ENCODE measurements around the gene ABCC1. TPM values are rescaled to one million over a fixed set of nuclear protein-coding genes. Genes with fewer than 3 reads are reported as not detected.

ABCC1 gene
- total and polyA plus RNA-seq, 2 of the 8 experiments (the other 6 are each of a cell fraction or from before 2014, with no cell fraction given) = 42.6 to 66.8 TPM

- no peak overlapping the region for H3K14ac ChIP-seq (ENCODE audit: insufficient read length)
- H3K27me3 ChIP-seq (replicated peaks in 1 of 4; ENCODE audit: control insufficient read depth in 3 of 4, extremely low read depth in 1 of 4, insufficient read depth in 3 of 4, low read length in 3 of 4) = no peaks in the 10 kb centered on the region
- H3K18ac ChIP-seq (ENCODE audit: extremely low read depth, low read length) = no peak overlapping the region
- H4K20me1 ChIP-seq (replicated peaks in 1 of 2; ENCODE audit: control insufficient read depth in 1 of 2, insufficient read depth in 2 of 2, low read length in 2 of 2) = peaks cover 0 to 3% of the 10 kb centered on the region in 2 experiments
- DNase-seq (ENCODE audit: low read depth in 1 of 2, low spot score in 2 of 2) (no peak), FAIRE-seq (no peak)
- no peak overlapping the region for H2BK15ac ChIP-seq (ENCODE audit: low read length)
- no peaks in the 10 kb centered on the region for H3K79me2 ChIP-seq (ENCODE audit: control insufficient read depth in 1 of 2, insufficient read depth in 2 of 2, low read length in 2 of 2)
- H3K27ac ChIP-seq (ENCODE audit: low read depth, low read length) = no peak overlapping the region
- no peak overlapping the region for H4K5ac ChIP-seq (ENCODE audit: insufficient read length, low read depth, low read length)
- H3K36me3 ChIP-seq (ENCODE audit: control insufficient read depth in 2 of 4, insufficient read depth in 4 of 4, low read length in 3 of 4) = peaks cover 14 to 55% (median 39%) of the 10 kb centered on the region in 4 experiments; a peak in 7 of 8 replicates
- H2BK20ac ChIP-seq (ENCODE audit: low read length) = no peak overlapping the region
- no peak overlapping the region for H2AFZ ChIP-seq (ENCODE audit: low read length)
- no peak overlapping the region for H3K4me3 ChIP-seq (ENCODE audit: extremely low read depth in 1 of 4, insufficient read depth in 2 of 4, low read depth in 3 of 4, low read length in 4 of 4)
- 93% methylated on average over 6 of the region's 6 CpGs; no CpG with 5 or more reads in 1 of the 2 experiments for WGBS, 2 experiments (ENCODE audit: extremely low coverage in 1 of 2, insufficient coverage in 1 of 2, insufficient read length in 1 of 2, insufficient replicate concordance in 2 of 2, low coverage in 1 of 2, low lambda C conversion rate in 2 of 2, missing lambda C conversion rate in 1 of 2)
- H3K23me2 ChIP-seq (ENCODE audit: low read depth, low read length) = no peaks in the 10 kb centered on the region; the same call in 1 of the 2 replicates
- H3K9ac ChIP-seq (replicated peaks in 1 of 4; ENCODE audit: extremely low read depth in 1 of 4, low read depth in 3 of 4, low read length in 3 of 4) = no peak overlapping the region
- H3K9me3 ChIP-seq (ENCODE audit: insufficient read depth in 2 of 2, low read depth in 1 of 2, low read length in 1 of 2) = peaks cover 0 to 7% of the 10 kb centered on the region in 2 experiments; a peak in 3 of 4 replicates
- no peak overlapping the region for H2AK5ac ChIP-seq (ENCODE audit: low read depth, low read length)
- no peak overlapping the region for H4K8ac ChIP-seq (ENCODE audit: extremely low read depth, insufficient read depth, low read length)
- no peak overlapping the region for H2BK120ac ChIP-seq (replicated peaks; ENCODE audit: low read depth, low read length)
- H3K79me1 ChIP-seq (ENCODE audit: low read depth, low read length) = no peaks in the 10 kb centered on the region
- H3K4me1 ChIP-seq (replicated peaks in 1 of 4; ENCODE audit: control insufficient read depth in 3 of 4, insufficient read depth in 4 of 4, low read length in 3 of 4) = no peaks in the 10 kb centered on the region
- H2BK5ac ChIP-seq (ENCODE audit: low read depth, low read length) = no peak overlapping the region
- no peak overlapping the region for H4K91ac ChIP-seq (replicated peaks; ENCODE audit: insufficient read length, low read length)
- H2BK12ac ChIP-seq (ENCODE audit: low read depth, low read length) = no peak overlapping the region
- ChIA-PET CTCF (ENCODE audit: partially characterized antibody) (interaction anchor here (0.6 to 2.4 kb wide), 6 partner anchors 17 to 368 kb away, joined by 3 to 7 read pairs (median 4); no protein-coding TSS in a partner anchor), POLR2A (ENCODE audit: partially characterized antibody) (interaction anchor here (1.1 kb wide), 1 partner anchor 22 kb away, joined by 3 read pairs; no protein-coding TSS in a partner anchor)
- H3K4ac ChIP-seq (replicated peaks; ENCODE audit: insufficient read length, low read depth, low read length) = no peak overlapping the region
- no peak overlapping the region for H3K56ac ChIP-seq (replicated peaks; ENCODE audit: insufficient read length, low read depth, low read length)
- H3K23ac ChIP-seq (ENCODE audit: insufficient read length) = no peak overlapping the region
- H3K4me2 ChIP-seq (ENCODE audit: insufficient read depth in 1 of 2, low read depth in 2 of 2, low read length in 2 of 2) = no peak overlapping the region
- no peak for TF ChIP-seq JUND (IDR thresholded peaks at IDR 0.05; ENCODE audit: low read length)
- no peak for TF ChIP-seq JUN (IDR thresholded peaks at IDR 0.05; ENCODE audit: low read depth, low read length)
- no peak for TF ChIP-seq TAF1 (IDR thresholded peaks at IDR 0.05; ENCODE audit: low read depth, low read length)
- no peak for TF ChIP-seq SIN3A (conservative IDR thresholded peaks at IDR 0.05 in 1 of 2, IDR thresholded peaks at IDR 0.05 in 1 of 2; ENCODE audit: low read depth in 1 of 2, low read length in 2 of 2)
- TF ChIP-seq POU5F1 (IDR thresholded peaks at IDR 0.05; ENCODE audit: low read depth, low read length) = no peak
Observed at GRCh38 chr16:16121185-16121727, 171.8 kb downstream of the ABCC1 start.
